SJCRH30 (cell line): ENCODE measurements around the gene IQCF2. TPM values are rescaled to one million over a fixed set of nuclear protein-coding genes. Genes with fewer than 3 reads are reported as not detected.
"Not testable (repeated sequence)": the region's sequence is repeated elsewhere in the genome, so short reads cannot be mapped to it uniquely, and the experiment has no call there.

Experiments used
- DNase-seq, 2 experiments: peaks; one replicate each; pipeline ENCODE4 v3.0.0-alpha.2; 2015 to 2020
- H3K27ac ChIP-seq: fragments of 250-450 bp; sonication (Bioruptor Pico); 2 replicates; pipeline ENCODE4 v1.5.1; 2020; ENCODE audit warnings: mild to moderate bottlenecking, moderate library complexity
- H3K27me3 ChIP-seq: fragments of 250-450 bp; sonication (Bioruptor Pico); 2 replicates; pipeline ENCODE4 v1.5.1; 2020; ENCODE audit warnings: mild to moderate bottlenecking, moderate library complexity
- H3K36me3 ChIP-seq: fragments of 250-450 bp; sonication (Bioruptor Pico); 2 replicates; pipeline ENCODE4 v1.5.1; 2020; ENCODE audit warnings: mild to moderate bottlenecking, moderate library complexity
- H3K4me1 ChIP-seq: fragments of 250-450 bp; sonication (Bioruptor Pico); 2 replicates; pipeline ENCODE4 v1.5.1; 2020; ENCODE audit warnings: mild to moderate bottlenecking, moderate library complexity
- H3K4me3 ChIP-seq: fragments of 250-450 bp; sonication (Bioruptor Pico); 2 replicates; pipeline ENCODE4 v1.5.1; 2020; ENCODE audit warnings: mild to moderate bottlenecking, moderate library complexity
- H3K9me3 ChIP-seq: fragments of 250-450 bp; sonication (Bioruptor Pico); replicated peaks from 2 replicates; pipeline ENCODE4 v1.5.1; 2020; ENCODE audit warnings: mild to moderate bottlenecking, moderate library complexity
- total RNA-seq: library from RNA; depleted of rRNA; stranded (reverse); fragments of >200 nt; shearing (Covaris generic); gene quantifications from 2 replicates; pipeline ENCODE4 v1.2.3, GENCODE V29; 2014

Gene IQCF2
- total RNA-seq, 1 experiment from 2014 or later: not detected

DNA sequence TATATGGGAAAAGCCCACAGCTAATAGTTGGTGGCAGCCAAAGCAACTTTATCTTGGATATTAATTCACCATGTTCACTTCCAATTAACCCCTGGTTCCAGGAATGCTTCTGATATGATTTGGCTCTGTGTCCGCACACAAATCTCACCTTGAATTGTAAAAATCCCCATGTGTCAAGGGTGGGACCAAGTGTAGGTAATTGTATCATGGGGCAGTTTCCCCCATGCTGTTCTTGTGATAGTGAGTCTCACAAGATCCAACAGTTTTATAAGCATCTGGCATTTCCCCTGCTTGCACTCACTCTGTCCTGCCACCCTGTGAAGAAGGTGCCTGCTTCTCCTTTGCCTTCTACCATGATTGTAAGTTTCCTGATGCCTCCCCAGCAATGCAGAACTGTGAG, 7.5 kb downstream of the IQCF2 start:
- H3K27ac ChIP-seq, H3K27me3 ChIP-seq, DNase-seq, H3K4me3 ChIP-seq, H3K36me3 ChIP-seq, H3K9me3 ChIP-seq, H3K4me1 ChIP-seq: not testable (repeated sequence)

DNA sequence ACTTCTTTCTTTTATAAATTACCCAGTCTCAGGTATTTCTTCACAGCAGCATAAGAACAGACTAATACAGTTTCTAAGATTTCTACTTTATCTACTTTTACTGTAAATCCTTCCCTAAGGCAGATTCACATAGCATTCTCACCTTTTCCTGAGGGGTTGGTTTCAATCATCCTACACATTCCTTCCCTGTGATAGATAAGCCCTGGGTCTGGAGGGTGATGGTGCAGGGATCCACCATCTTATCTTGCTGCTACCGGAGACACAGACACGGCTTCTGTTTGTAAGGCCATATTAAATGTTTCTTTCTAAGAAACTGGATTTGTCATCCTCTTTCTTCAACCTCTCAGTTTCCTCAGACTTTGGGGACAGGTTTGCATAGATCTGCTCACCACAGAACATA, 7.9 kb downstream of the IQCF2 start:
- H3K27me3 ChIP-seq: peaks cover 3% of the 10 kb centered on the region; the same call in 1 of the 2 replicates

DNA sequence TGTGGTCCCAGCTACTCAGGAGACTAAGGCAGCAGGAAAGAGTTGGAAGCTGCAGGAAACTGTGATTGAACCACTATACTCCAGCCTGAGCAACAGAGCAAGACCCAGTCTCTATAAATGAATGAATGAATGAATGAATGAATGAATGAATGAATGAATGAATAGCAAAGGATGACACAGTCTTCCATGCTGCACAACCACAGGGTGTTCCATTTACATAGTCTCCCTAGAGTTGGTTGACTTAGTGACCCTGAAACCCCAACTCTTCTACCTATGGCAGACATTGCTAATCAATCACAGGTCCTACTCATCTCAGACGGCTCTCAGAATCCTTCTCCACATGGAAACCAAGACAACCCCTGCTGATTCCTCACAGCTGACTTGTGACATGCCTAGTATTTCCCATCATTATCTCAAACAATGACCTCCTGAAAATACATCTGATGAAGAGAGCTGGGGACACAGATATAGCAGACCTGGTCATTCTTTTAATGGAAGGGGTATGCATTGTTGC, 11.9 kb downstream of the IQCF2 start:
- H3K4me1 ChIP-seq: no peaks in the 10 kb centered on the region
- H3K27me3 ChIP-seq: no peaks in the 10 kb centered on the region
- H3K36me3 ChIP-seq: no peaks in the 10 kb centered on the region
- no peak overlapping the region for H3K4me3 ChIP-seq
- no peak for DNase-seq
- H3K9me3 ChIP-seq: no peaks in the 10 kb centered on the region
- H3K27ac ChIP-seq: no peak overlapping the region

More for the DNA sequence above, 7.9 kb downstream of the IQCF2 start:
- Histone ChIP-seq H3K36me3 (no peaks in the 10 kb centered on the region), H3K4me3 (no peak overlapping the region), H3K27ac (no peak overlapping the region), H3K4me1 (no peaks in the 10 kb centered on the region), H3K9me3 (no peaks in the 10 kb centered on the region)
- DNase-seq: no peak

DNA sequence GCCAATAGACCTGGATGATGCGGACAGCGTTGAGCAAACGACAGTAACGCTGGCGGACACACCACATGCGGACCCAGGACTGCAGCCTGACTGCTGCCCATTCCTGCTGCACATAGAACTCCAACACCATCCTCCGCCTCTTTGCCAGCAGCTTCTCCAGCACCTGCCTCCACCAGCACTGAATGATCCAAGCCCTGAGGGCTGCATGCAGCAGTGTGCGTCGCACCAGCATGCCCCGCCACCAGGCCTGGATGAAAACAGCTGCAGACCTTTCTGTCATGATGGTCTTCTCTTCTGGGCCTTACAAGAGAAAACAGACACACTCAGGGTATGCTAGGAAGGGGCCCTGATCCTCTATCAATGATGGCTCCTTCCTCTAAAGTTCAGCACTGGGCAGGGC, 12.5 kb downstream of the IQCF2 start:
- no peak for DNase-seq
- H3K27ac ChIP-seq: no peak overlapping the region
- no peaks in the 10 kb centered on the region for H3K9me3 ChIP-seq
- H3K36me3 ChIP-seq: no peaks in the 10 kb centered on the region
- H3K4me3 ChIP-seq: no peak overlapping the region
- H3K4me1 ChIP-seq: no peaks in the 10 kb centered on the region
- H3K27me3 ChIP-seq: no peaks in the 10 kb centered on the region

DNA sequence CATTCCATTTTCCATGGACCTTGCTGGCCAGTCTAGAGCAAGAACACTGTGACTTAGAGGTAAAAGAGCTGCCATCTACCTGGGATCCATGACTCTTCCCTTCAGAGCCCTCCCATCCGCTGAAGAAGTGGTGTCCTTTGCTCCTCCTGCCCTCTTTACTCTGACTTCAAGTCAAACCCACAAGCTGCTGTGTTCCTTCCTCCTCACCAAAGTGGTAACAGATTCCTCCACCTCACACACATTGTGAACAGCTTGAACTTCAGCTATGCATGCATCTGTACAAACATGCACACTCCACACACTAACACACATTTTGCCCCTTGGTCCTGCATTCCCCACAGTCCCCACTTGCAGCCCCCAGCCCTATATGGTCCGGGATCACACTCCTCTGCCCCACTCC, 13.0 kb downstream of the IQCF2 start:
- no peak overlapping the region for H3K4me3 ChIP-seq
- H3K36me3 ChIP-seq: no peaks in the 10 kb centered on the region
- no peak for DNase-seq
- no peaks in the 10 kb centered on the region for H3K9me3 ChIP-seq
- no peaks in the 10 kb centered on the region for H3K27me3 ChIP-seq
- H3K27ac ChIP-seq: no peak overlapping the region
- no peaks in the 10 kb centered on the region for H3K4me1 ChIP-seq

DNA sequence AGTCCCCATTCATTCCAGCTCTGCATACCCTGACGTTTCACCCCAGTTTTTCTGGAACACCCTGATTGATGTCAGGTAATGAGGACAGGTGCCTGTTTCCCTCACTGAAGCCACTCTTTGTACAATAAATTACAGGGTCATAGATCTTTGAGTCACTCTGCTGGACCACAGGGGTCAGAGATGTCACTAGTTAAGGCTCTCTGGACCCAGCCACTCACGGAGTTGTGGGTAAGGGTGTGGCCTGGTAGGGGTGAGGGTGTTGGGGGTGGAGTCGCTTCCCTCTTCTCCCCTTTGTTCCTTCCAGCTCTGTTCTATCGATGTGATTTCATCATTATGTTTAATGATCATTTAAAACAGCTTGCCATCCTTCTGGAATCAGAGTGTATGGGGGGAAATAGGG, 13.5 kb downstream of the IQCF2 start:
- no peaks in the 10 kb centered on the region for H3K36me3 ChIP-seq
- no peak overlapping the region for H3K4me3 ChIP-seq
- no peak overlapping the region for H3K27ac ChIP-seq
- no peaks in the 10 kb centered on the region for H3K4me1 ChIP-seq
- H3K9me3 ChIP-seq: no peaks in the 10 kb centered on the region
- H3K27me3 ChIP-seq: no peaks in the 10 kb centered on the region
- DNase-seq: no peak

DNA sequence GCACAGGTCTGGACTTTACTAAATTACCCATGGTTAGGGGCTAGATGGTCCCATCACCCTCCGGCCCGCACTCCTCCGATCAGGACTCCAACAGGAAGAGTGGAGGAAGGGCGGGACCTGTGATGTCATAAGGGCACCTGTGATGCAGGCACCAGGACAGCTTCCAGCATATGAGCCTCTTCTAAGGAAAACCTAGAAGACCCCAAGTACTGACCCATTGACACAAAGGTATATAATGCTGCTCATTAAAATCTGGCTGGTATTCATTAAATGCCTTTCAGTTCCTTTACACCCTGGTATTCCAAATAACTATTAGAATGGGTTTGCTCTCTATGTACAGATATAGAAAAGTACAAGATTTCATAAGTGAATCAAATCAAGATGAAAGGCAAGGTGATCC, 14.1 kb downstream of the IQCF2 start, which contains the start of gene IQCF5:
IQCF5 (minus strand) TSS at position 101 of the 400 bp plus-strand sequence; CDS start at position 31, 70 bp downstream.
- DNase-seq: no peak
- Histone ChIP-seq H3K4me3 (no peak within 1 kb of the TSS), H3K27me3 (no peaks in the 10 kb centered on the region), H3K36me3 (no peaks in the 10 kb centered on the region), H3K4me1 (no peaks in the 10 kb centered on the region), H3K9me3 (no peaks in the 10 kb centered on the region), H3K27ac (no peak within 1 kb of the TSS)

DNA sequence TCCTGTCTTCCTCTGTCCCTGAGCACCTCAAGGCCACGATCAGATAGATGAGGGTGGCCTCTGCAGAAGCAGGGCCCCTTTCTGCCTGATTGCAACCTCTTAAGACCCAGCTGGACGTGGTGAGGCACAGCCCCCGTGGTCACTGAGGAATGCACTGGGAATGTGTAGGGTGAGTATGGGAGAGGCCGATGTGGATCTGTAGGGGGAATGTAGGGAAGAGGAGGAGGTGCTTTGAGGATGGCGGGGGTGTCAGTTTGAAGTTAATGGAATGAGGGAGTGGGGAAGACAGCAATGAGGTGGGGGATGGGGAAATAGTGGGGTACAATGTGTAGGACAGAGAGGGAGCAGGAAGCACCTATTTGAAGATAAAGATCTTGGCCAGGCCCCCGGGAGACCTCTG, 14.8 kb downstream of the IQCF2 start:
- H3K4me3 ChIP-seq: no peak overlapping the region
- no peak overlapping the region for H3K27ac ChIP-seq
- no peak for DNase-seq
- H3K9me3 ChIP-seq: no peaks in the 10 kb centered on the region
- H3K4me1 ChIP-seq: no peaks in the 10 kb centered on the region
- no peaks in the 10 kb centered on the region for H3K27me3 ChIP-seq
- H3K36me3 ChIP-seq: no peaks in the 10 kb centered on the region

DNA sequence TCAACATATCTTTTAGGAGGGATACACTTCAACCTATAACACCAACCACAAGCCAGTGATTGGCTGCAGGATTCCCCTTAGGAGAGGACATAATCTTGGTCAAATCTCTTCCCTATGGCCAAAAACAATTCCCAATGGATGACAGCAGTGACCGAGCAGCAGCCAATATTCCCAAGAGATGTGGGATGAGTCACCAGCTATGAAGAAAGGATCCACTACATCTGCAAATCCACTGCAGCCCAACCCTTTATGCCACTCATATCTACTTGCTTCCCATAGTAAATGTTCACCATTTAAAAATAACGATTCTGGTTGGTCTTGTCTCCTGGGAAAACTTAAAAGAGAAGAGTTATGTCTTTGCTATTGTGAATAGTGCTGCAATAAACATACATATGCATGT, 18.5 kb downstream of the IQCF2 start:
- peaks cover 6% of the 10 kb centered on the region; the same call in 1 of the 2 replicates for H3K27me3 ChIP-seq
- no peak for DNase-seq
- no peaks in the 10 kb centered on the region for H3K4me1 ChIP-seq

DNA sequence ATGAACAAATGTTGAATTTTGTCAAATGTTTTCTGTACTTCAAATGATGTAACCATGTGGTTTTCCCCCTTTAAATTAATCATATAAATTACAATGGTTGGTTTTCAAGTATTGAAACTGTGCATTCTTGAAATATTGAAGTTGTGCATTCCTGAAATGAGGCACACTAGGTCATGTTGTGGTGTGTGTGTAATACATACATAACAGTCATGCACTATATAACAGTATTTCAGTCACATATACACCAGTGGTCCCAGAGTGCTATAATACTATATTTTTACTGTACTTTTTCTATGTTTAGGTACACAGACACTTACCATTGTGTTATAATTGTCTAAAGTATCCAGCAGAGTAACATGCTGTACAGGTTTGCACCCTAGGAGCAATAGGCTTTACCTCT, 25.0 kb downstream of the IQCF2 start:
- Histone ChIP-seq H3K36me3 (no peaks in the 10 kb centered on the region), H3K9me3 (no peaks in the 10 kb centered on the region), H3K27me3 (peaks cover 6% of the 10 kb centered on the region; the same call in 1 of the 2 replicates), H3K27ac (no peak overlapping the region), H3K4me3 (no peak overlapping the region), H3K4me1 (no peaks in the 10 kb centered on the region)
- DNase-seq: no peak

More for the DNA sequence above, 18.5 kb downstream of the IQCF2 start:
- Histone ChIP-seq H3K4me3 (no peak overlapping the region), H3K36me3 (no peaks in the 10 kb centered on the region), H3K27ac (no peak overlapping the region), H3K9me3 (no peaks in the 10 kb centered on the region)

DNA sequence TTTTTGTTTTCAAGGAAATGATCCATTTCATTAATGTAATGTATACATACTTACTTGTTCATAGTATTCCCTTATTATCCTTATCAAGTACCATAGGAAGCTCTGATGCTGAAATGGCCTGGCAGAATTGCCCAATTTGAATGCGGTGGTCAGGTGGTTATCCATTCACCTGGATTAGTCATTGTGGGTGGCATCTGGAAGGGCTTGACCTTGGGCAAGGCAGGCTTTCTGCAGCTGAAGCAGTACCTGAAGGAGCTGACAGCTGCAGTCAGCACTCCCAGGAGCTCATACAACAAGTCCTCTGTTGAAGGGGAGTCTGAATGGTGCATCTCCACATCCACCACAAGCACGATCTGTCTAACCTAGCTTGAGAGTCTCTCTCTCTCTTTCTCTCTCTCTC, 26.2 kb downstream of the IQCF2 start:
- DNase-seq: no peak
- H3K27ac ChIP-seq: no peak overlapping the region
- H3K27me3 ChIP-seq: peaks cover 6% of the 10 kb centered on the region; the same call in 1 of the 2 replicates
- H3K4me3 ChIP-seq: no peak overlapping the region
- H3K36me3 ChIP-seq: no peaks in the 10 kb centered on the region
- H3K9me3 ChIP-seq: no peaks in the 10 kb centered on the region
- no peaks in the 10 kb centered on the region for H3K4me1 ChIP-seq

DNA sequence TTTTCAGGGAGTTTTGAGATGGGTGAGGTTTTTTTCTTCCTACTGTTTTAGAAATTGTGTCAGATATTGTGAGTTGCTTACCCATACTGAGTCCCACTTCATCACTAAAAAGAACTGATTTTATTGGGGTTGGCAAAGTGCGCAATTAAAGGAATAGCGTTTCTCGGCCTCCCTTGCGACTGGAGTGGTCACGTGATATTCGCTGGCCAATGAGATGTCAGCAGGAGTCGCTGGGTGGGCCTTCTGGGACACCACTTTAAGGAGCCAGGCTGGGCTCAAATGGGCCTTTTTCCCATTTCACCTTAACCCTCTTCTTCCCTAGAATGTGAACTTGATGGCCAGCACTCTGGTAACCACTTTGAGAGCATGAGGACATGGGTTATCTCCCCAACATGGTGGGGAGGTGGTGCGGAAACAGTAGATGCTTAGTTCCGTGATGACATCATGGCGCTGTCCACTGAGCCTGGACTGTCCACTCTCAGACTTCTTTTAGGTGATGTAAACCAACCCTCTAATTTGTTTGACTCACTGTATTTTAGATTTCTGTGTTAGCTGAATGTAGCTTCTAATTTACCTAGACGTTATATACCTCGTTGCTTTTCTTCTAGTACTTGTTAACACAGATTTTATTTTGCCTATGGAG, 27.2 kb downstream of the IQCF2 start:
- Histone ChIP-seq H3K36me3 (no peaks in the 10 kb centered on the region), H3K4me1 (no peaks in the 10 kb centered on the region), H3K27ac (no peak overlapping the region), H3K4me3 (no peak overlapping the region), H3K27me3 (peaks cover 4% of the 10 kb centered on the region; the same call in 1 of the 2 replicates), H3K9me3 (no peaks in the 10 kb centered on the region)
- no peak for DNase-seq

DNA sequence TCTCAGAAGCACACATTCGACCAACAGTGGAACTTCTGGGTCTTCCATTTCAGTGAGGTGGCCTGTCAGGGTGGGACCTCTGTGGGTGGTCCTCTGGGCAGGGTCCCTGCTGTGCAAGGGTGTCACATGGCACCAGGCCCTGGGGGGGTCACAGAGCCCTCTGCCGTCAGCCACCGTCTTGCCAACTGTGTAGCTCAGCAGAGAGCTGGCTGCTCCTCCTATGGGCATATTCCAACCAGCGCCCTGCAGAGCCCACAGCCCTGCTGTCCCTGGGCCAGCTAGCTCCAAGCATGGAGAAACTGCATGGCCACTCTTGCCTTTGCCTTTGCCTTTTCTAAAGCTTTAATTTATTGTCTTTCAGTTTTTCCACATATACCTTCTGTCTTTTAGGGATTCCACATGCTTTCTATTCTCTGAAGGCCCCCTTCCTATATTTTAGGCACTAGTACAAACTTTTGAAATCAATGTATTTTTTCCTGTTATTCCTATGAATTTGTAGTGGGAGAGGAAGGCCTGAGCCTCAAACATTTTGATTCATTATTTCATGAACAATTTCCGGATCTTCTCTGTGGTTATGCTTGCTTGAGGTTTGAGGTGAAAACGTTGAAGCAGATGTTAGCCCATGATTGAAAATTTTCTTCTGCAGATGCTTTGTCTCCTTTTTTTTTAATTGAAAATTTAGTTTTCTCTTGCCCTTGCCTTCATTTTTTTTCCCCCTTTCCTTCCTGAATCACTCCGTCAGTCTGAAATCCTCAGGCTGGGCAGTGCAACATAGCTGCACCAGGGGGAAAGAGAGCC, 30.0 kb downstream of the IQCF2 start:
- Histone ChIP-seq H3K4me3 (no peak overlapping the region), H3K9me3 (no peaks in the 10 kb centered on the region), H3K27me3 (no peaks in the 10 kb centered on the region), H3K36me3 (no peaks in the 10 kb centered on the region), H3K4me1 (no peaks in the 10 kb centered on the region), H3K27ac (no peak overlapping the region)
- DNase-seq: peak in 1 of 2 experiments; percentile 6

DNA sequence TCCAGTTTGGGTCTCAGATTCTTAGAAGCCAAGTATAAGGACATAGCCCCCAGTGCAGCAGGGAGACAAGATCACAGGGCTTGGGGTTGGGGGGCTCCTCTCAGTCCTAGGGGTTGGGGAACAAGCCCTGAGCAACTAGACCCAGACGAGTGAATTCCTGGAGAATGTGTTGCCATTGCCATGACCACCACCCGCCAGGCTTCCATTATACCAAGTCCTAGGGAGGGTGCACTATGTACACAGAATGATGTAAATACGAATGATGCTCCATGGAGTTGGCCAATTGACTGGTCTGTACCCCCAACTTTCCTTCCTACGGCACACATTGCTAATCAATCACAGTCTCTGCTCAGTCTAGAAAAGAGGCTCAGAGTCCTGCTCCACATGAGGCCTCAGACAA, 33.0 kb downstream of the IQCF2 start:
- no peaks in the 10 kb centered on the region for H3K9me3 ChIP-seq

DNA sequence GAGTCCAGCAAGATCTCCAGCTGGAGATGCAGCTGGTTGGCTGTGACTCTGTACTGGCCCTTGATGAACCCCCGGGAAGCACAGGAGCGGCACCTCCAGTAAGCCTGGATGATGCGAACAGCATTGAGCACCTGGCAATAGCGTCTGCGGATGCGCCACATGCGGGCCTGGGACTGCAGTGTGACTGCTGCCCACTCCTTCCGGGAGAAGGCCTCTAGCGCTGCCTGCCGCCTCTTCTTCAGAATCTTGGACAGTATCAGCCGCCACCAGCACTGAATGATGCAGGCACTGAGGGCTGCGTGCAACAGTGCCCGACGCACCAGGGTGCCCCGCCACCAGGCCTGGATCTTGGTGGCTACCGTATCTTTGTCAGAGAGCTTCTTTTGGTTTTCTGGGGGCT, 33.5 kb downstream of the IQCF2 start:
- Histone ChIP-seq H3K9me3 (no peaks in the 10 kb centered on the region), H3K27me3 (no peaks in the 10 kb centered on the region), H3K36me3 (no peaks in the 10 kb centered on the region), H3K4me3 (no peak overlapping the region), H3K27ac (no peak overlapping the region), H3K4me1 (no peaks in the 10 kb centered on the region)
- DNase-seq: no peak

More for the DNA sequence above, 33.0 kb downstream of the IQCF2 start:
- H3K27me3 ChIP-seq: no peaks in the 10 kb centered on the region
- no peaks in the 10 kb centered on the region for H3K4me1 ChIP-seq
- no peak for DNase-seq
- no peak overlapping the region for H3K4me3 ChIP-seq
- H3K27ac ChIP-seq: no peak overlapping the region
- no peaks in the 10 kb centered on the region for H3K36me3 ChIP-seq
